K562 (cell line): ENCODE data around the gene SLC4A1. TPM values are rescaled to one million over a fixed set of nuclear protein-coding genes. Genes with fewer than 3 reads are reported as not detected.

Experiments used
- ATAC-seq: fragments of 200-7000 bp; cut with Tn5 transposase; 3 replicates; pipeline ENCODE4 v1.9.1; 2020; ENCODE audit warnings: moderate library complexity
- BruUV-seq: library from RNA; stranded (reverse); fragments of 400-500 nt; replicated peaks from 2 replicates; lab custom pipeline; 2021; lab: Mats Ljungman, UMichigan
- CTCF ChIA-PET: fragments of 300-600 bp; formaldehyde crosslinking; extraction: SDS; loops from one replicate; lab custom pipeline; 2021; ENCODE audit warnings: low intra/inter-chr PET ratio; lab: Yijun Ruan, JAX
- POLR2A ChIA-PET: fragments of 300-600, 350-650 bp; sonication (Branson Sonifier 250); formaldehyde crosslinking; extraction: SDS; loops from one replicate; lab custom pipeline; 2021; ENCODE audit warnings: antibody characterized with exemption, inconsistent platforms; lab: Yijun Ruan, JAX
- DNase-seq, 4 experiments: peaks; one replicate each; pipeline versions ENCODE4 v3.0.0 to v3.0.0-alpha.2; 2011 to 2018; ENCODE audit warnings: low spot score in 3 of 4, mixed read lengths in 3 of 4; ENCODE audit errors: extremely low read depth in 1 of 4
- FAIRE-seq: peaks from 2 replicates; lab custom pipeline; 2011; peaks lifted over from hg19 to GRCh38; lab: Jason Lieb, UNC
- H2AFZ ChIP-seq: 2 replicates; pipeline ENCODE4 v1.6.0; 2011; ENCODE audit warnings: low read depth, low read length, control low read depth, inconsistent platforms
- H3K27ac ChIP-seq: fragments of 200-600 bp; 3 replicates; pipeline ENCODE4 v1.8.0; 2011; ENCODE audit warnings: low read depth, mild to moderate bottlenecking, control low read depth, inconsistent platforms, low read length, moderate library complexity, mixed read lengths; ENCODE audit errors: extremely low read depth
- H3K27me3 ChIP-seq, 2 experiments: fragments of 300-600 bp in 1 of 2; 2 replicates in 1 of 2; 3 replicates in 1 of 2; pipeline versions ENCODE4 v1.6.0 to v1.8.0; 2011; ENCODE audit warnings: inconsistent platforms in 2 of 2, low read length in 2 of 2, mild to moderate bottlenecking in 1 of 2, mixed read lengths in 1 of 2, moderate library complexity in 1 of 2; ENCODE audit not compliant: control insufficient read depth in 2 of 2, insufficient read depth in 2 of 2
- H3K36me3 ChIP-seq: fragments of 300-600 bp; 3 replicates; pipeline ENCODE4 v1.8.0; 2011; ENCODE audit warnings: mild to moderate bottlenecking, low read length, inconsistent platforms; ENCODE audit not compliant: control insufficient read depth, insufficient read depth
- H3K4me1 ChIP-seq, 2 experiments: fragments of 200-600 bp in 1 of 2; replicated peaks in 1 of 2; 2 replicates in 1 of 2; 3 replicates in 1 of 2; pipeline versions ENCODE4 v1.5.1 to v1.8.0; 2011; ENCODE audit warnings: inconsistent platforms in 2 of 2, low read length in 2 of 2, mild to moderate bottlenecking in 1 of 2, mixed read lengths in 1 of 2, moderate library complexity in 1 of 2; ENCODE audit not compliant: control insufficient read depth in 2 of 2, insufficient read depth in 2 of 2
- H3K4me2 ChIP-seq: 2 replicates; pipeline ENCODE4 v1.6.1; 2011; ENCODE audit warnings: low read length, control low read depth, inconsistent platforms, mixed read lengths; ENCODE audit not compliant: insufficient read depth
- H3K4me3 ChIP-seq: fragments of 200-600 bp; sonication (generic), shearing (Covaris generic); 2 replicates; pipeline ENCODE4 v1.5.1; 2016; ENCODE audit warnings: control low read depth, inconsistent platforms
- H3K79me2 ChIP-seq: fragments of 200-600 bp; 3 replicates; pipeline ENCODE4 v1.8.0; 2011; ENCODE audit warnings: low read length, inconsistent platforms; ENCODE audit not compliant: control insufficient read depth, insufficient read depth
- H3K9ac ChIP-seq, 2 experiments: 2 replicates each; pipeline versions ENCODE4 v1.6.0 to v1.6.1; 2011; ENCODE audit warnings: low read depth in 2 of 2, low read length in 2 of 2, control low read depth in 1 of 2, inconsistent platforms in 1 of 2, mild to moderate bottlenecking in 1 of 2, mixed read lengths in 1 of 2; ENCODE audit not compliant: insufficient read depth in 1 of 2
- H3K9me1 ChIP-seq: one replicate; pipeline ENCODE4 v1.6.0; 2011; ENCODE audit warnings: inconsistent platforms, mild to moderate bottlenecking, low read length, moderate library complexity; ENCODE audit not compliant: control insufficient read depth, insufficient read depth
- H3K9me3 ChIP-seq: replicated peaks from 2 replicates; pipeline ENCODE4 v1.5.1; 2011; ENCODE audit warnings: low read depth, low read length, inconsistent platforms; ENCODE audit not compliant: control insufficient read depth, insufficient read depth
- H4K20me1 ChIP-seq: replicated peaks from 2 replicates; pipeline ENCODE4 v1.6.1; 2011; ENCODE audit warnings: low read length, inconsistent platforms, mixed read lengths; ENCODE audit not compliant: control insufficient read depth, insufficient read depth
- ESRRB ChIP-seq: fragments of 250-450 bp; sonication (Bioruptor Pico); IDR thresholded peaks from 2 replicates; pipeline ENCODE4 v1.5.0; 2020; ENCODE audit warnings: mild to moderate bottlenecking, moderate library complexity, borderline replicate concordance
- HMBOX1 ChIP-seq: sonication (generic); IDR thresholded peaks from 2 replicates; pipeline ENCODE4 v1.6.1; 2016
- NFYB ChIP-seq: IDR thresholded peaks from 2 replicates; pipeline ENCODE4 v1.6.1; 2011; ENCODE audit warnings: mild to moderate bottlenecking, moderate library complexity; ENCODE audit not compliant: insufficient read length; ENCODE audit errors: extremely low read depth
- RBBP5 ChIP-seq: fragments of 200-600 bp; sonication (generic); IDR thresholded peaks from 2 replicates; pipeline ENCODE4 v1.6.1; 2012; ENCODE audit warnings: borderline replicate concordance, mild to moderate bottlenecking, low read length, control low read depth, inconsistent platforms; ENCODE audit not compliant: insufficient read depth, poor library complexity, severe bottlenecking
- SPI1 ChIP-seq: IDR thresholded peaks from 2 replicates; pipeline ENCODE4 v1.6.1; 2011; ENCODE audit warnings: low read depth, low read length, control low read depth, borderline replicate concordance
- TFAP4 ChIP-seq: sonication (generic); formaldehyde crosslinking; IDR thresholded peaks from 2 replicates; pipeline ENCODE4 v1.8.0; 2022; ENCODE audit warnings: missing genetic modification reagents, mild to moderate bottlenecking, moderate library complexity, borderline replicate concordance
- ZNF311 ChIP-seq: fragments of 250-450 bp; sonication (Bioruptor Pico); IDR thresholded peaks from 2 replicates; pipeline ENCODE4 v1.4.0; 2020; ENCODE audit warnings: mild to moderate bottlenecking, moderate library complexity
- ZNF586 ChIP-seq: fragments of 450-650 bp; formaldehyde crosslinking; conservative IDR thresholded peaks from 2 replicates; pipeline ENCODE4 v1.4.0; 2020; ENCODE audit warnings: mild to moderate bottlenecking, moderate library complexity
- ZNF707 ChIP-seq: fragments of 250-450 bp; sonication (Bioruptor Pico); conservative IDR thresholded peaks from 2 replicates; pipeline ENCODE4 v1.8.0; 2022; ENCODE audit warnings: inconsistent platforms, mild to moderate bottlenecking, moderate library complexity
- ZNF79 ChIP-seq: fragments of 250-450 bp; sonication (Bioruptor Pico); IDR thresholded peaks from 2 replicates; pipeline ENCODE4 v1.4.0; 2020; ENCODE audit warnings: low read depth, mild to moderate bottlenecking, moderate library complexity
- WGBS: fragments of 100-300 bp; shearing (Covaris generic); methylation state at CpG from one replicate; pipeline ENCODE4 v1.1.6; 2016; ENCODE audit warnings: low coverage, mixed read lengths; ENCODE audit not compliant: insufficient coverage; ENCODE audit errors: missing lambda C conversion rate; 5-methylcytosine and 5-hydroxymethylcytosine counted together
- in situ Hi-C: fragments of 300-500 bp; cut with MboI; formaldehyde crosslinking; loops from 4 replicates; pipeline ENCODE4 v1.15.0; 2018; ENCODE audit warnings: inconsistent platforms, mixed read lengths
- intact Hi-C: fragments of 100-400 bp; cut with micrococcal nuclease; formaldehyde crosslinking; loops from 2 replicates; pipeline ENCODE4 v1.14.2; 2022
- polyA plus RNA-seq, 8 experiments: library from polyadenylated mRNA; depleted of rRNA in 4 of 8; stranded (reverse) in 5 of 8; unstranded in 3 of 8; fragments of >200 nt; fragmentation: Nextera tagmentation in 2 of 8; fragmentation: Illumina TruSeq in 1 of 8; extraction: Ambion mirVana in 2 of 8; extraction: Trizol in 1 of 8; gene quantifications; 2 replicates each; pipeline versions ENCODE4 v1.2.1 to v1.2.3, GENCODE V29; 2011 to 2014; ENCODE audit warnings: inconsistent platforms in 1 of 8, missing spikeins in 1 of 8
- total RNA-seq, 7 experiments: library from RNA; depleted of rRNA in 6 of 7; stranded (reverse); fragments of >200 nt in 6 of 7; fragmentation: Illumina TruSeq in 2 of 7; extraction: Trizol in 2 of 7; gene quantifications; 2 replicates each; pipeline versions ENCODE4 v1.2.1 to v1.2.3, GENCODE V29; 2011 to 2021; ENCODE audit warnings: low replicate concordance in 1 of 7

SLC4A1 gene
- total and polyA plus RNA-seq, 9 of the 15 experiments (the other 6 are each of a cell fraction or from before 2014, with no cell fraction given), result 0.14 to 1.00 (median 0.53) TPM

- TF ChIP-seq NFYB (no peak), TFAP4 (CRISPR knock-in tag) (peak; percentile 23; the same call in 1 of the 2 replicates), ZNF586 (no peak), ZNF311 (no peak), ZNF79 (CRISPR knock-in tag) (no peak), ESRRB (CRISPR knock-in tag) (no peak), ZNF707 (no peak), SPI1 (no peak)
Observed at GRCh38 chr17:44260296-44260695, 7.6 kb downstream of the SLC4A1 start (continued).

- no peaks in the 10 kb centered on the region for H3K36me3 ChIP-seq
- H3K4me3 ChIP-seq, result no peak overlapping the region
- ATAC-seq (no peak), FAIRE-seq (no peak), DNase-seq (no peak)
- ChIA-PET CTCF (no interaction called here), POLR2A (interaction anchor here (0.8 to 1.5 kb wide), 6 partner anchors 8 to 45 kb away, joined by 3 to 8 read pairs (median 4); partner anchors contain the start of gene SLC4A1)
- H3K27me3 ChIP-seq, result peaks cover 13 to 17% of the 10 kb centered on the region in 2 experiments; a peak in 4 of 5 replicates
- no TSS peak for BruUV-seq
- H3K4me2 ChIP-seq, result no peak overlapping the region
- intact Hi-C loops, result no loop called here
- H3K4me1 ChIP-seq, result peaks cover 11 to 47% of the 10 kb centered on the region in 2 experiments; a peak in 4 of 5 replicates
- no peaks in the 10 kb centered on the region for H3K9me3 ChIP-seq
- no peaks in the 10 kb centered on the region for H3K79me2 ChIP-seq
- peak overlapping the region in 1 of 2 experiments; percentile 6; a peak in 1 of 4 replicates for H3K9ac ChIP-seq
- H3K9me1 ChIP-seq, result no peaks in the 10 kb centered on the region
- H3K27ac ChIP-seq, result no peak overlapping the region
- WGBS, result 68% methylated on average over 16 of the region's 17 CpGs
- TF ChIP-seq ESRRB (CRISPR knock-in tag), result no peak
- TF ChIP-seq HMBOX1, result peak; percentile 80; the same call in 1 of the 2 replicates
- no peak for TF ChIP-seq RBBP5
- peaks cover 20% of the 10 kb centered on the region; the same call in 1 of the 2 replicates for H4K20me1 ChIP-seq
- in situ Hi-C loops, result no loop called here
- no peak overlapping the region for H2AFZ ChIP-seq
Observed at GRCh38 chr17:44258811-44259351, 9.1 kb downstream of the SLC4A1 start.
